Lower lobe of right lung (tissue), 2 donors: ENCODE measurements around the gene NUDCD3. TPM values are rescaled to one million over a fixed set of nuclear protein-coding genes. Genes with fewer than 3 reads are reported as not detected.

Experiments used
- ATAC-seq, 2 donors: fragments of 200-7000 bp; cut with Tn5 transposase; one replicate each; pipeline ENCODE4 v1.9.1; 2020 to 2022; ENCODE audit warnings: mild to moderate bottlenecking in 2 of 2, moderate library complexity in 2 of 2
- DNase-seq: peaks from one replicate; pipeline ENCODE4 v3.0.0-alpha.2; 2020
- H3K27ac ChIP-seq: fragments of 200-600 bp; one replicate; pipeline ENCODE4 v1.8.0; 2022
- H3K27me3 ChIP-seq: fragments of 200-600 bp; one replicate; pipeline ENCODE4 v1.8.0; 2022; ENCODE audit warnings: low read depth
- H3K36me3 ChIP-seq: fragments of 200-600 bp; one replicate; pipeline ENCODE4 v1.8.0; 2022; ENCODE audit warnings: mild to moderate bottlenecking
- H3K4me1 ChIP-seq: fragments of 200-600 bp; one replicate; pipeline ENCODE4 v1.8.0; 2022
- H3K4me3 ChIP-seq: fragments of 200-600 bp; one replicate; pipeline ENCODE4 v1.8.0; 2022; ENCODE audit warnings: mild to moderate bottlenecking
- H3K9me3 ChIP-seq: fragments of 200-600 bp; one replicate; pipeline ENCODE4 v1.8.0; 2022
- CTCF ChIP-seq: fragments of 200-600 bp; IDR thresholded peaks from one replicate; pipeline ENCODE4 v1.8.0; 2022; ENCODE audit warnings: antibody characterized with exemption, mild to moderate bottlenecking
- intact Hi-C: fragments of 100-400 bp; cut with DNase I; formaldehyde crosslinking; loops from one replicate; pipeline ENCODE4 v1.11.0; 2022
- total RNA-seq: library from RNA; stranded (reverse); fragmentation: NEBNext Ultra II Directional; extraction: Animal tissue kit (Norgen Biotek cat#: 25700); gene quantifications from one replicate; pipeline ENCODE4 v1.2.1, GENCODE V29; 2021
- donor health status: DM: no; HTN: yes; CAD: no; lungs with severe emphysema.

Gene NUDCD3
- total RNA-seq, 1 donor from 2014 or later, result 87.6 TPM

- no peak for TF ChIP-seq CTCF
- intact Hi-C loops, result no loop called here
- peaks cover 17% of the 10 kb centered on the region for H3K9me3 ChIP-seq
- H3K27me3 ChIP-seq, result peaks cover 9% of the 10 kb centered on the region
- no peaks in the 10 kb centered on the region for H3K36me3 ChIP-seq
- H3K4me3 ChIP-seq, result no peak overlapping the region
- H3K27ac ChIP-seq, result no peak overlapping the region
- no peak for DNase-seq
- ATAC-seq, result no peak
- H3K4me1 ChIP-seq, result no peaks in the 10 kb centered on the region
Measured at GRCh38 chr7:44521347-44522095, 31.1 kb upstream of the NUDCD3 start.

- Histone ChIP-seq H3K27ac (no peak overlapping the region), H3K4me1 (no peaks in the 10 kb centered on the region), H3K36me3 (no peaks in the 10 kb centered on the region), H3K9me3 (peaks cover 13% of the 10 kb centered on the region), H3K27me3 (peaks cover 9% of the 10 kb centered on the region), H3K4me3 (no peak overlapping the region)
- DNase-seq (no peak), ATAC-seq (no peak)
- intact Hi-C loops, result no loop called here
- TF ChIP-seq CTCF, result no peak
Measured at GRCh38 chr7:44520574-44520973, 30.1 kb upstream of the NUDCD3 start.

GRCh38 chr7:44519546-44519945 is 29.1 kb upstream of the NUDCD3 start:
- Histone ChIP-seq H3K4me1 (no peaks in the 10 kb centered on the region), H3K36me3 (no peaks in the 10 kb centered on the region), H3K27ac (no peak overlapping the region), H3K27me3 (peaks cover 9% of the 10 kb centered on the region), H3K9me3 (peaks cover 3% of the 10 kb centered on the region), H3K4me3 (no peak overlapping the region)
- intact Hi-C loops, result no loop called here
- ATAC-seq, result no peak
- DNase-seq, result no peak
- no peak for TF ChIP-seq CTCF

- Histone ChIP-seq H3K27me3 (peaks cover 9% of the 10 kb centered on the region), H3K4me3 (no peak overlapping the region), H3K36me3 (no peaks in the 10 kb centered on the region), H3K4me1 (no peaks in the 10 kb centered on the region), H3K27ac (no peak overlapping the region), H3K9me3 (no peaks in the 10 kb centered on the region)
- DNase-seq (no peak), ATAC-seq (no peak)
- TF ChIP-seq CTCF, result no peak
- intact Hi-C loops, result no loop called here
Measured at GRCh38 chr7:44518761-44519160, 28.3 kb upstream of the NUDCD3 start.

GRCh38 chr7:44517175-44517574 is 26.7 kb upstream of the NUDCD3 start:
- peaks cover 9% of the 10 kb centered on the region for H3K27me3 ChIP-seq
- no peak for TF ChIP-seq CTCF
- H3K36me3 ChIP-seq, result no peaks in the 10 kb centered on the region
- intact Hi-C loops, result no loop called here
- no peak for DNase-seq
- ATAC-seq, result no peak
- no peak overlapping the region for H3K4me3 ChIP-seq
- H3K9me3 ChIP-seq, result no peaks in the 10 kb centered on the region
- H3K27ac ChIP-seq, result no peak overlapping the region
- H3K4me1 ChIP-seq, result no peaks in the 10 kb centered on the region
